GM21390 (cell line): Measurements from ENCODE around the gene FOXN3.
"Not testable (repeated sequence)": the region's sequence is repeated elsewhere in the genome, so short reads cannot be mapped to it uniquely, and the experiment has no call there.

Experiments
- ATAC-seq: cut with Tn5 transposase; IDR thresholded peaks from one replicate; pipeline ENCODE4 v1.9.1; 2021; ENCODE audit not compliant: unreplicated experiment

FOXN3 gene

GRCh38 chr14:89207925-89208328, 209.1 kb downstream of the FOXN3 start:
- ATAC-seq: no peak

- ATAC-seq: no peak
Measured at GRCh38 chr14:89206389-89207031, 210.5 kb downstream of the FOXN3 start.

- ATAC-seq: no peak
Measured at GRCh38 chr14:89205137-89205740, 211.8 kb downstream of the FOXN3 start.

- ATAC-seq: no peak
Measured at GRCh38 chr14:89202413-89203190, 214.4 kb downstream of the FOXN3 start.

GRCh38 chr14:89201645-89202044, 215.4 kb downstream of the FOXN3 start:
- no peak for ATAC-seq

- ATAC-seq: not testable (repeated sequence)
Measured at GRCh38 chr14:89199357-89199756, 217.7 kb downstream of the FOXN3 start.

GRCh38 chr14:89198544-89199329, 218.3 kb downstream of the FOXN3 start:
- no peak for ATAC-seq

GRCh38 chr14:89197623-89198022, 219.4 kb downstream of the FOXN3 start:
- no peak for ATAC-seq

GRCh38 chr14:89196545-89196944, 220.5 kb downstream of the FOXN3 start:
- no peak for ATAC-seq

GRCh38 chr14:89194376-89194775, 222.7 kb downstream of the FOXN3 start:
- no peak for ATAC-seq

- ATAC-seq: no peak
Measured at GRCh38 chr14:89190765-89191513, 226.1 kb downstream of the FOXN3 start.

- ATAC-seq: no peak
Measured at GRCh38 chr14:89188492-89188891, 228.5 kb downstream of the FOXN3 start.

- ATAC-seq: no peak
Measured at GRCh38 chr14:89187501-89187900, 229.5 kb downstream of the FOXN3 start.

- ATAC-seq: peak; percentile 54
Measured at GRCh38 chr14:89186856-89187376, 230.1 kb downstream of the FOXN3 start.

GRCh38 chr14:89185919-89186855, 230.8 kb downstream of the FOXN3 start:
- ATAC-seq: peak; percentile 6

GRCh38 chr14:89184952-89185351, 232.1 kb downstream of the FOXN3 start:
- no peak for ATAC-seq

GRCh38 chr14:89182326-89182725, 234.7 kb downstream of the FOXN3 start:
- ATAC-seq: no peak

- no peak for ATAC-seq
Measured at GRCh38 chr14:89180546-89180945, 236.5 kb downstream of the FOXN3 start.

GRCh38 chr14:89179891-89180404, 237.1 kb downstream of the FOXN3 start:
- ATAC-seq: no peak
